ENCODE results near the gene RDH11.
"Not testable (repeated sequence)": the region's sequence is repeated elsewhere in the genome, so short reads cannot be mapped to it uniquely, and the experiment has no call there.

RDH11 gene

DNA sequence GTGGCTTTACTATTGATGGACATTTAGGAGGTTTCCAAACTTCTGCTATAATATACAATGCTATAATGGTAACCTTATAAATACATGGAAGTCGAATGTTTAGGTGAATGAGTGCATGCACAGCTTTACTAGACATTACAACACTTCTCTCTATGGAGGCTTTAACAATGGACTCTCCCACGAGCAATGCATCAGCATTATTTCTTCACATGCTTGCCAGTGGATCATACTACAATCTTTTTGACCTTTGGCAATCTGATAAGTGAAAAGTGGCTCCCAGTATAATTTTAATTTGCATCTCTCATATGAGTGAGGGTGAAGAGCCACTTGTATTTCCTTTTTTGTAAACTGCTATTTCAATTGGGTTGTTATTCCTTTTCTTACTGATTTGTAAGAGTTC lies 24.3 kb upstream of the RDH11 start:
- TF ChIP-seq, protein P1, sequence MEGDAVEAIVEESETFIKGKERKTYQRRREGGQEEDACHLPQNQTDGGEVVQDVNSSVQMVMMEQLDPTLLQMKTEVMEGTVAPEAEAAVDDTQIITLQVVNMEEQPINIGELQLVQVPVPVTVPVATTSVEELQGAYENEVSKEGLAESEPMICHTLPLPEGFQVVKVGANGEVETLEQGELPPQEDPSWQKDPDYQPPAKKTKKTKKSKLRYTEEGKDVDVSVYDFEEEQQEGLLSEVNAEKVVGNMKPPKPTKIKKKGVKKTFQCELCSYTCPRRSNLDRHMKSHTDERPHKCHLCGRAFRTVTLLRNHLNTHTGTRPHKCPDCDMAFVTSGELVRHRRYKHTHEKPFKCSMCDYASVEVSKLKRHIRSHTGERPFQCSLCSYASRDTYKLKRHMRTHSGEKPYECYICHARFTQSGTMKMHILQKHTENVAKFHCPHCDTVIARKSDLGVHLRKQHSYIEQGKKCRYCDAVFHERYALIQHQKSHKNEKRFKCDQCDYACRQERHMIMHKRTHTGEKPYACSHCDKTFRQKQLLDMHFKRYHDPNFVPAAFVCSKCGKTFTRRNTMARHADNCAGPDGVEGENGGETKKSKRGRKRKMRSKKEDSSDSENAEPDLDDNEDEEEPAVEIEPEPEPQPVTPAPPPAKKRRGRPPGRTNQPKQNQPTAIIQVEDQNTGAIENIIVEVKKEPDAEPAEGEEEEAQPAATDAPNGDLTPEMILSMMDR (conservative IDR thresholded peaks at IDR 0.05): no peak
- no peak overlapping the region for H3K27ac ChIP-seq

DNA sequence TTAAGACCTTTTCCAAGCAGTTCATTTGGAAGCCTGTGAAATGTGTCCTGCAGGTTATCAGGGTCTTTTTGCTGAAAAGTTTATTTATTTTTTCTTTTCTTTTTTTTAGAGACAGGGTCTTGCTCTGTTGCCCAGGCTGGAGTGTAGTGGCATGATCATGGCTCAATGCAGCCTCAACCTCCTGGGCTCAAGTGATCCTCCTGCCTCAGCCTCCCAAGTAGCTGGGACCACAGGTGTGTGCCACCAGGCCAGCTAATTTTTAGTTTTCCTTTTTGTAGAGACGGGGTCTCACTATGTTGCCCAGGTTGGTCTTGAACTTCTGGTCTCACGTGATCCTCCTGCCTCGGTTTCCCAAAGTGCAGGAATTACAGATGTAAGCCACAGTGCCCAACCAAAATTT lies 23.8 kb upstream of the RDH11 start:
- H3K27ac ChIP-seq: not testable (repeated sequence)

DNA sequence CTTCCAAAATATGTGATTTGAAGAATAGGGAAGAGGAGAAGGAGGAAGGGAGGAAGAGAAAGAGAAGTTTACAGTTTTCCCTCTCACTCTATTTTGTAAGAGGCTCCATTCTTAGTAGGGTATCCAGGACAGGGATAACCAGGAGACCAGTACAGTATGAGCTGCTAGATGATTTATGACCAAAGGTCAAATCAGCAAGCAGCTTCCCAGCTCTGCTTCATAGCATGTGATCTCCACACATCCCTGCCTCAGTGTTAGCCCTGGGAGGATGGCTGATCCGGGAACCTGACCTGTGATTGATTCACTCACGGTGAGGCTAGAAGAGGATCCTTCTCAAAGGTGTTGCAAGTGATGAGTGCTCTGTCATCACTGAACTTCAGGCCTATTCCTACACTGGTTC lies 22.7 kb upstream of the RDH11 start:
- TF ChIP-seq, protein P1 (conservative IDR thresholded peaks at IDR 0.05): no peak
- H3K27ac ChIP-seq: no peak overlapping the region

DNA sequence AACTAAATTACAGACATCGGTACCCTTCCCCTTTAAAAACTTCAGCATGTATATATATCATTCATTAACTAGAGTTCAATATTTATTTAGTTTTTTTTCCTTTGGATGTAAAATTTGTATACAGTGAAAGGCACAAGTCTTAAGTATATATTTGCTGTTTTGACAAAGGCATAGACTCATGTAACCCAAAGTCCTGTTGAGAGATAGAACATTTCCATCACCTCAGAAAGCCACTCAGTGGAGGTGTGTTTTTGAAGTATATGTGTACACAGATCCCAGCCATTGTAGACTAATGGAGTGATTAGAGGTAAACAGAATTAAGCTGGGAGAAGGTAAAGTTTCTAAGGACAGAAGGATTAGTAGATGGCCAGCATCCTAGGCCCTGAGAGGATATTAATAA lies 21.5 kb upstream of the RDH11 start:
- TF ChIP-seq, protein P1 (conservative IDR thresholded peaks at IDR 0.05): no peak
- no peak overlapping the region for H3K27ac ChIP-seq

DNA sequence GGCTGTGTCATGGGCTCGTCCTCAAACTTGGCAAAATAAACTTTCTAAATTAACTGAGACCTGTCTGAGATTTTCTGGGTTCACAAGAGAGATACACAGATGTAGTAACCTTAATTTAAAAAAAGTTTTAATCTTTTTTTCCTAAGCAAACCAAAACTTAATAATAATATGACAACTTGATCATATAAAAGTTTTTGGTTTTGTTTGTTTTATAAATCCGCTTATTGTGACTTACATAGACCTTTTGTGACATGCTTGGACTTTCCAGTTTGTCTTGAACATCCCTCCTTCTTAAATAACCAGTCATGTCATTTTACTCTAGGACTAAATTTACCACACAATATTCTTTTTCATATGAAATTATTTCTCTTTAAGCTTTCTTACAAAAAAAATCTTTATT lies 14.6 kb upstream of the RDH11 start:
- TF ChIP-seq, protein P1 (conservative IDR thresholded peaks at IDR 0.05): no peak

DNA sequence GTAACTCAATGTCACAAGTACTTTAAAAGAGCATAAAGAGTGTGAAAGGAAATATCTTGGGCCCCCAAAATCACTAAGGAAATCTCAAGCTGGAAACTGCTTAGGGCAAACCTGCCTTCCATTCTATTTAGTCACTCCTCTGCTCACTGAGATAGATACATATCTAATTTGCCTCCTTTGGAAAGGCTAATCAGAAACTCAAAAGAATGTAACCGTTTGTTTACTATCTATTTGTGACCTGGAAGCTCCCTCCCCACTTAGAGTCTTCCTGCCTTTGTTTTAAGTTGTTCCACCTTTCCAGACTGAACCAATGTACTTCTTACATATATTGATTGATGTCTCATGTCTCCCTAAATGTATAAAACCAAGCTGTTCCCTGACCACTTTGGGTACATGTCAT lies 14.2 kb upstream of the RDH11 start:
- not testable (repeated sequence) for H3K27ac ChIP-seq

More for the DNA sequence above, 14.6 kb upstream of the RDH11 start:
- no peak overlapping the region for H3K27ac ChIP-seq

DNA sequence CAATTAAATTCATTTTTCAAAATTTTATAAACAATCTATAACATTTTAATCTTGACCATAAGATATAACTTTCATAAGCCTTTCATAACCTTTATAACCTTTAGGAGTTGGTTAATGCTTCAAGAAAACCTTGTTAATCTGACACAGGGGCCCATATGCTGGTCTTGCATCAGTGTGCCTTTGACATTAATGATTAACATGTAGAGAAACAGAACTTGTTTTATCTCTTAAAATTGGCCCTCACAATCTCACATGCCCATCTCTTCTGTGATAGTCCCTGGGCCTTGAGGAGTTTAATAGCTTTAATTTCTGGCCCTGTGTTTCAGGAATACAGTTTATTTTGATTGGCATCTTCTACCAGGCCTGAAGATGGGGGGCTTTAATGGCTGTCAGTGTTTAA lies 13.8 kb upstream of the RDH11 start:
- H3K27ac ChIP-seq: not testable (repeated sequence)

DNA sequence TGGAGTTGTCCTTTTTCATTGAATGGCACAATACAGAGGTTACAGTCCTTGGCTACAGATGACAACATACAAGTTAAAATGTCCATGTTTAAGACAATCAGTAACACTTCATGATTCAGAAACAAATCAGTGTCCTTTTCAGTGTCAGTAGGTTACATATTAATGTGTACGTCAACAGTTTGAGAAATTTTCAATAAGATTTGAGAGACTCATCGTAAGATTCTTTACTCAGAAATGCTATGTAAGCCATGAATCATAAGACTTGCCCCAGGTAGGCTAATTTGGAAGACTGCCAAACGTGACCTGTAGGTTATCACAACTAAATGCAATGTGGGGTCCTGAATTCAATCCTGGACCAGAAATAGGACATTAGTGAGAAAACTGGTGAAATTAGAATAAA lies 9.6 kb upstream of the RDH11 start:
- TF ChIP-seq, protein P1 (conservative IDR thresholded peaks at IDR 0.05): no peak
- H3K27ac ChIP-seq: peak overlapping the region; percentile 99

DNA sequence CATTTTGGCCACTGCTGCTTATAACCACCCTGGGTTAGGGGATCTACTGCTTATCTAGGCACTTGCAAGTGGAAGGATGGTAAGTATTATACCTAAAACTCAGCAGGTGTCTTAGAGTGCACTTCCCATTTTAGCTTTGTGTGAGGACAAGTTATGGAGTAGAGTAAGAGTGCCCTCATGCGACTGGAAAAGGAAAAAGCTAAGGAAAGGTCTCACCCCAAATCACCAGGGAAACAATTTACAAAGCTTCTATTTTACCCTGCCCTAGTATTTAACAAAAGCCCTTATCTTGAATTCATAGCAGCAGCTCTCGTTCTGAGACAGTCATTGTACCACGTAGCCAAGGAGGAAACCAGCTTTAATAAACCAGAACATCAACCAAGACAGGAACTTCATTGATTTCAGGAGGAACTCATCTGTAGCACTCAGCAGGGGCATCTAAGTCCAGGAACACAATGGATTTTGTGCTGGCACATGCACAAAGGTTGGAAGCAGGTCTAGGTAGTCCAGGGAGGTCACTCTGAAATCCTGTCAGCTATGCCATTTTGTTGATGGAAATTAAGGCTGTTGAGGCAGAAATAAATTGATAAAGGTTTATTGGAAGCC lies 9.0 kb upstream of the RDH11 start:
- H3K27ac ChIP-seq: peak overlapping the region; percentile 99
- TF ChIP-seq, protein P1 (conservative IDR thresholded peaks at IDR 0.05): peak; percentile 90
